ENCODE data around the gene CLK2.
A peak's percentile ranks its signal among the peaks of the same experiment; 100 is the strongest.
"Not testable (repeated sequence)": the region's sequence is repeated elsewhere in the genome, so short reads cannot be mapped to it uniquely, and the experiment has no call there.

Gene CLK2

DNA sequence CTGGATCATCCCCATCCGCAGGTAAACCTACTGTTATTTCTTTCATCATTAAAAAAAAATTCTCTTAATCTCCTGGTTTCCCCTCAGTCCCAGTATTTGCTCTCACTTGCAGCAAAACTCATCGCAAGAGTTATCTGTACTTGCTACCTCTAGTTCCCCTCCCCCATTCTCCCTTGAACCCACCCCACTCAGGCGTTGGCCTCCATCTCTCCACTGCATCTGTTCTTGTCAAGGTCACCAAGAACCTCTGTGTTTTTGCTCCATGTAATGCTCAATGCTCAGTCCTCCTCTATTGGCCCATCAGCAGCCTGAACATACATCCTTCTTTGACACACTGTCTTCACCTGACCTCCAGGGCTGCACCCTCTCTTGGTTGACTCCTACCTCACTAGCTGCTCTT, 23.4 kb upstream of the CLK2 start:
- no peak for DNase-seq (ENCODE audit: low read depth)

DNA sequence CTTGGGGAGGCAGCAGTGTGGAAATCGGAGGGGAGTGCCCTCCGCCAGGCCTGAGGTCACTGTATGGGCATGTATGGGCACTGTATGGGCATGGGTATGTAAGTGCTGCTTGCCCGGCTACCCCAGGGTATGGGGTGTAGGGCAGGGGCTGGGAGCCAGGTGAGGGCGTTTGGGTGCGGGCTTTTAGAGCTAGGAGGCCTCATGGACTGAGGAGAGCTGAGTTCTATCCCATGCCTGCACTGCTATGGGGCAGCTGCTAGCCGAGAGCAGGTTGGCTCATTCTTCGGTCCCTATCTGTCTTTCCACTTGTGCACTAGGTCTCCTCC, 22.6 kb upstream of the CLK2 start:
- DNase-seq (ENCODE audit: low read depth): no peak

DNA sequence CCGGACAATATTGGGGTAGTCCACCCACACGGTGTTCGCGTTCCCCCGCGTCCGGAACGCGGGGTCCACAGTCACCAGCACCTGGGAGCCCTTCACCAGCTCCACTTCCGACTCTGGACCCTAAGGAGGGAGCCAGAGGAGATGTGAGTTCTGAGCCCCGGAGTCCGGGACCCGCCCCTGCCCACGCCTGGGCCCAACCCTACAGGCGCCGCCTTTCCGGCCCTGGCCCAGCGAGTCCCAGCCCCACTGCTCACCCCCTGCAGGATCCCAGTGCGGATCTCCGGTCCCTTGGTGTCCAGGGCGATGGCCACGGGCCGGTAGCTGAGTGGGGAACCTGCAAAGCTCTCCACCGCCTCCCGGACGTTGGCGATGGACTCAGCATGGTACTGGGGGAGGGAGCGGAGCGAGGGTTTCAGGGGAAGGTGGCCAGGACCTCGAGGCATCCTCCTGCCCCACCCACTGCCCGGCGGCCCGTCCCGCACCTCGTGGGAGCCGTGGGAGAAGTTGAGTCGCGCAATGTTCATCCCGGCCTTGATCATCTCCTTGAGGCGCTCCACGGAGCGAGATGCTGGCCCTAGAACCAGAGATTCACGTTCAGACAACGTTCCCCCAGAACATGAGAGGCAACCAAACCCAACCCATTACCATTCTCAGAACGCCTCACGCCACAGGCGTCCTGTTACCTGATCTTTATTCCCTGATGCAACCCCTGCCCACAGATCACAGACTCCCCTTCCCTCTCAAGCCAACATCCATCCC, 22.1 kb upstream of the CLK2 start:
- no peak for DNase-seq (ENCODE audit: low read depth)

DNA sequence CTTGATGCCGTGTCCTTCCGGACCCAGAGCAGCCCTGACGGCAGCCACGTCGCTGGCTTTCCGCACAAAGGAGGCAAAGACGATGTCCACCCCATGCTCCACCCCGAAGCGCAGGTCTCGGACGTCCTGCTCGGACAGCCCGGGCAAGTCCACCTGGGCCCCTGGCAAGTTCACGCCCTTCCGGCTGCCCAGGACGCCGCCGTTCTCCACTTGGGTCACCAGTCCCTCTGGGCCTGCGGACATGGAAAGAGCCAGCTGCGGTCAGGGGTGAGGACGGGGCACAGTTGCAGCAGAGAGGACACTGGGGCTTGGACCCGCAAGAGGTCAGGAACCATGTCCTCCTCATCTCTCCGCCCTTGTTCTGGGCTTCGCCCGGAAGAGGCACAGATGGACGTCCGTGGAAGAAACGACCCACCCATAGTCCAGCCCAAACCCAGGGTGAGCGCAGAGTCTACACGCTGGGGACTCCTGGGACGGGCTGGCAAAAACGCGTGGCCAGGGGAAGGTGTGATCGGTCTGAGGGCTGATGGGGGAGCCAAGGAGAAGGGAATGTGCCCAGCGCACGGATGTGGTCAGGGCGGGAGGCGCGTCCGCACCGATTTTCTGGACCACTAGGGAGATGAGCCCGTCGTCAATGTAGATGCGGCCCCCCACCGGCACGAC, 21.3 kb upstream of the CLK2 start:
- no peak for DNase-seq (ENCODE audit: low read depth)

DNA sequence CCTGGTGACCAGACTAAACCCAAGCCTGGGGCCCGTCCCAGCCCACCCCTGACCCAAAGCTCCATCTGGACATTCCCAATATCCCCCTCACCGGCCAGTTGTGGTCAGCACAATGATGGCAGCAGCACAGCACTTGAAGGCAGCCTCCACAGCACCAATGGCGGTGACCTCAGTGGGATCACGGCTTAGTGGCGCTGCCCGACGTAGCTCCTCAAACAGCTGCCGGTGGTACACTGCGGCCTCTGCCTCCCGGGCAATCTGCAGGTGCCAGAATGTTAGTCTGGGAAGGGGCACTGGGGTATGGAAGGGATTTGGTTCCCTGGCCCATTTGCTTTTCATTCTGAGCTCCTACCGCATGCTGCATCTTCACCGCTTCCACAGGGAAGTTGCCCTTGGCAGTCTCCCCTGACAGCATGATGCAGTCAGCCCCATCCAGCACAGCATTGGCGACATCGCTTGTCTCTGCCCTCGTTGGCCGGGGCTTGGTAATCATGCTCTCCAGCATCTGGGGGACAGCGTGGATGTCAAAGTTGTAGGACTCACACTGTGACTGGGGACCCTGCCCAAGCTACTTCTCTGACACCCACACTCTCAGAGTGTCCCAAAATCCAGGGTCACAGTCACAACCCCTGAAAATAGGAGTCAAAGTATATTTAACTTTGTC, 19.9 kb upstream of the CLK2 start:
- no peak for DNase-seq (ENCODE audit: low read depth)

DNA sequence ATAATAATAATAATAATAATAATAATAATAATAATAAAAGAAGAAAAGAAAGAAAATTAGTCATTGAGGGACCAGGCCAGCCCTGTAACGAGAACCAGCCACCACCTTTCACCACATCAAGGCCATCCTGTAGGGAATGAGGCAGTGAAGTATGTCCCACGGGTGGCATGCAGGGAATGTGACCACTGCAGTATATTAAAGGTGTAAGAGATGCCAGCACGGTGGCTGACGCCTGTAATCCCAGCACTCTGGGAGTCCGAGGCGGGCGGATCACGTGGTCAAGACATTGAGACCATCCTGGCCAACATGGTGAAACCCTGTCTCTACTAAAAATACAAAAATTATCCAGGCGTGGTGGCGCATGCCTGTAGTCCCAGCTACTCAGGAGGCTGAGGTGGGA, 17.7 kb upstream of the CLK2 start:
- not testable (repeated sequence) for DNase-seq (ENCODE audit: low read depth)

DNA sequence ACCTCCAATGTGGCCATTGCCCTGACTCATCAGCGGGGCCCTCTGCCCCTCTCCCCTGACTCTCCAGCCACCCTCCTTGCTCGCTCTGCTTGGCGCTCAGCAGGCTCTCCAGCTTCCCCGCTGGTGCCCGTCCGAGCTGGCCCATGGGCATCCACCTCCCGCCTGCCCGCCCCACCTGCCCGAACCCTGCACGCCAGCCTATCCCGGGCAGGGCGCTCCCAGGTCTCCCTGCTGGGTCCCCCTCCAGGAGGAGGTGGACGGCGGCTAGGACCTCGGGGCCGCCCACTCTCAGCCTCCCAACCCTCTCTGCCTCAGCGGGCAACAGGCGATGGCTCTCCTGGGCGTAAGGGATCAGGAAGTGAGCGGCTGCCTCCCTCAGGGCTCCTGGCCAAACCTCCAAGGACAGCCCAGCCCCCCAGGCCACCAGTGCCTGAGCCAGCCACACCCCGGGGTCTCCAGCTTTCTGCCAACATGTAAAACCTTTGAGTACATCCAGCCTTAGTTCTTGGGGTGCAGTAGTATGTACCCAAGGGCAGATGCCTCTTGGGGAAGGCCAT, 14.8 kb upstream of the CLK2 start:
- DNase-seq (ENCODE audit: low read depth): no peak

DNA sequence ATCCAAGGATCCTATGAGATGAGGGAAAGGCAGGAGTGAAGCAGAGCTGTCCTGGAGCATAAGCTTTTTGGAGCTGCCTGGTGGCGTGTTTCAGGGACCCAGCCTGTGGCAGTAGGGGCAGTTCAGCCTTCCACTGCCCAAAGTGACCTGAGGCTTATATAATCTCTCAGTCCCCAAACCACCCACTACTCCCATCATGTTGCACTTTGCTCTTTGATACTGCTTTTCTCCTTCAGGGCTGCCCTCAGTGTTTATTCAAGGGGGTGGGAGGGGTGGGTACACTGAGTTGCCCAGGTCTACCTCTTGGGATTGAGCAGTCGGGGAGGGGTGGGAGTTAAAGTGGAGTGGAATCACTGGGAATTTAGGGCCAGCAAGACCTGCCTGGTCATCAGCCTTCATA, 13.2 kb upstream of the CLK2 start:
- DNase-seq (ENCODE audit: low read depth): no peak

DNA sequence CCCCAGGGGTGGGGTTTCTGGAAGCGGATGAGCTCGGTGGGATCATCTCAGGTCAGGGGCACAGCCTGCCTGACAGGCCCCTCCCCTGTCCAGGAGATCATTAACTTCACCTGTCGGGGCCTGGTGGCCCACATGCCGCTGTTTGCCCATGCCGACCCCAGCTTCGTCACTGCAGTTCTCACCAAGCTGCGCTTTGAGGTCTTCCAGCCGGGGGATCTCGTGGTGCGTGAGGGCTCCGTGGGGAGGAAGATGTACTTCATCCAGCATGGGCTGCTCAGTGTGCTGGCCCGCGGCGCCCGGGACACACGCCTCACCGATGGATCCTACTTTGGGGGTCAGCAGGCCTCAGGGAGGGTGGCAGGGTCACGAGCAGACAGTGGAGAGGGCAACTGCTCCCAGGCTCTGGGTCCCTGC, 12.3 kb upstream of the CLK2 start:
- no peak for DNase-seq (ENCODE audit: low read depth)

DNA sequence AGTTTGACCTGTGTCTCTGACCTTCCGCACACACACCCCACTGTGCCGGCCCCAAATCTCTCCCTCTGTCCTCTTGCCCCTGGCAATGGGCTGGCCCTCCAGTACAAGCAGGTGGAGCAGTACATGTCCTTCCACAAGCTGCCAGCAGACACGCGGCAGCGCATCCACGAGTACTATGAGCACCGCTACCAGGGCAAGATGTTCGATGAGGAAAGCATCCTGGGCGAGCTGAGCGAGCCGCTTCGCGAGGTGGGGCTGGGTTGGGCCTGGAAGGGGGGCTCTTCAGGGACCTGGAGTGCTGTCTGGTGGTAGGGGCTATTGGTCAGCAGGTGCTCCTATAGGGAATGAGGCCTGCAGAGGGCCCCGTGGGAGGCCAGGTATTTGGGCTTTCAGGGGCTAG, 11.8 kb upstream of the CLK2 start:
- DNase-seq (ENCODE audit: low read depth): no peak

DNA sequence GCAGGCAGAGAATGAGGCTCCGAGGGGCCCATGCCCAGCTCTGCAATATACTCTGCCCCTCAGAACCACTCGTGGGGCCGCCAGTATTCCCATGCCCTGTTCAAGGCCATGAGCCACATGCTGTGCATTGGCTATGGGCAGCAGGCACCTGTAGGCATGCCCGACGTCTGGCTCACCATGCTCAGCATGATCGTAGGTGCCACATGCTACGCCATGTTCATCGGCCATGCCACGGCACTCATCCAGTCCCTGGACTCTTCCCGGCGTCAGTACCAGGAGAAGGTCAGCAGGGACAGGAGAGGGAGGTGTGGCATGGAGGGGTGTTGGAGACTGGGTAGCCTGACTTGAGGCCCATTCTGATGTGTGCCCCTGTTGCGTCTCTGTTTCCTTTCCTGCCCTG, 11.2 kb upstream of the CLK2 start:
- DNase-seq (ENCODE audit: low read depth): no peak

DNA sequence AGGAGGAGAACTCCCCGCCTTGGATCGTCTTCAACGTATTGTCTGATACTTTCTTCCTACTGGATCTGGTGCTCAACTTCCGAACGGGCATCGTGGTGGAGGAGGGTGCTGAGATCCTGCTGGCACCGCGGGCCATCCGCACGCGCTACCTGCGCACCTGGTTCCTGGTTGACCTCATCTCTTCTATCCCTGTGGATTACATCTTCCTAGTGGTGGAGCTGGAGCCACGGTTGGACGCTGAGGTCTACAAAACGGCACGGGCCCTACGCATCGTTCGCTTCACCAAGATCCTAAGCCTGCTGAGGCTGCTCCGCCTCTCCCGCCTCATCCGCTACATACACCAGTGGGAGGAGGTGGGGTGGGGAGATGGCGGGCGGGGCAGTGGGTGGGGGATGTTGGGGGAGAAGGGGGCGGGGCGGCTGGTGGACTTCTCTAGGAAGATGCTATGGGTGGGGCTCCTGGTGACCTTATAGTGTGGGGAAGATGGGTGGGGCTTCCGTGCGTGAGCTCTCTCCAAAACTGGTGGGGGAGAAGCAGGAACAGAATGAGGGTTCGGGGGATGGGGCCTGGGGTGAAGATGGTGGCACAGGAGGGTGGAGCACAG, 9.3 kb upstream of the CLK2 start:
- DNase-seq (ENCODE audit: low read depth): no peak

DNA sequence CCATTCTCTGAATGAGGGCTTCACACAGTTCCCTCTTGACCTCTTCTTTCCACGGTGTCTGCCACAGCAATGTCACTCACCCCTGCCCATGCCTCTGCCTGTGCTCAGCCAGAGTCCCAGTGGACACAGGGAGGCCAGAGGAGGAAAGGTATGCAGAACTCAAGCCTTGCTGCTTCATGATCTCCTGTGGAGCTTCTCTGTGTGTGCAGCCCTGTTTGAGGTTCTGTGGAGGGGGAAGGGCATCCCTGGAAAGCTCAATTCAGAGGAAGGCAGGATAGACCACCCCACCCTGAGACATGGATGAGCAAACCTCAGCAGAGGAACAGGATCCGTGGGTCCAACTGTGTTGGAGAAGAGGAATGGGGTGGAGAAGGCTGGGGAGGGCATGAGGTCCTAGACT, 6.0 kb upstream of the CLK2 start:
- DNase-seq (ENCODE audit: low read depth): no peak

DNA sequence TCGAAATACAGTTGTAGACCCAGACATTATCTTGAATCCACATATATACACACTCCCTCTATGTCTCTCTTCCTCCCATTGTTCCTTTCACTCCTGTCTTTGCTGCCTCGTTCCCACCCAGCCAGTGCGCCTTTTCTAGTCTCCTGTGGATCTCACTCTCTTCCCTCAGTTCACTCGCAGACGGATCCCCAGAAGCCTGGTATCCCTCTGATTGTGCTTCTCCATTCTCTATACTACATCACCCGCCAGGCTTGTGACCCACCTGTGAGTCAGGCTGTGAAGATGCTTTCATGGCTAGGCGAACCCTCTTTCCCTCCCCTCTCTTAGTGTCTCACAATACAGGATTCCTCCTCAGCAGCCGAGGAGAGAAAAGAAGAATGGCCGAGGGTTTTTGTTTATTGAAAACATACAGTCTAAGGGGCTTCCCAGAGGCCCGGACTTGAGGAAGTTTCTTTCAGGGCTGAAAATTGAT, 5.4 kb upstream of the CLK2 start:
- no peak for DNase-seq (ENCODE audit: low read depth)

DNA sequence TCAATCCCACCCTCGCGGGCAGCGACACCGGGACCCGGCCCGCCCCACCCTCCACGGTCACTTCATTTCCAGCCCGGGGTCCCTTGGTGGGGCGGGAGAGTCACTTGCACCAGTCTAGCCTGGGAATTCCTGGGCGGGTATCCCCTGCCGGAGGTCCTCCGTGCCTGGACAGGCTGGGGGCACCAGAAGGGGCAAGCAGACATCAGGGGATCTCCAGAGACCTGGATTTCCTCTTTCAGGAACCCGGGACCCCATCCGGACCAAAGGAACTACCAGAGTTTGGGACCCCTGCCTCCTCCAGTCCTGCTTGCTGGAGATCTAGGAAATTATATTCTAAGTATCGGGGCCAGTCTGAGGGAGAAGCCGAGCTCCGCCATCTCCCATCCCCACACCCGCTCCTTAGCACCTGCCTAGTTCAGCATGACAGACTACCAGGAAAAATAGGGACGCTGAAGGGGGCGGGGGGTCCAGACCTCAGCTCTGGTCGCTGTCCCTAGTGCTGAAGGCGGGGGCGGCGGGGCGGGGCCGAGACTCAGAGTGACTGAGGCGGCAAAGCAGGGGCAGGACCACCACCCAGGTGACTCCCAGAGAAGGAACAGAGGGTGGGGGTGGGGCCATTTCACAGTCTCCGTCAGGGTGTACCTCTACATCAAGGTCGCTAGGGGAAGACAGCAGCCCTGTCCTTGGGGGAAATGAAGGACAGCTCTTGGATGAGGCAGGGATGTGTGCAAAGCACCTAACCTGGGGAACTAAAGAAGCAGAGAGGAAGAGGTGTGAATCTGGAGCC, 4.8 kb upstream of the CLK2 start:
- no peak for DNase-seq (ENCODE audit: low read depth)

DNA sequence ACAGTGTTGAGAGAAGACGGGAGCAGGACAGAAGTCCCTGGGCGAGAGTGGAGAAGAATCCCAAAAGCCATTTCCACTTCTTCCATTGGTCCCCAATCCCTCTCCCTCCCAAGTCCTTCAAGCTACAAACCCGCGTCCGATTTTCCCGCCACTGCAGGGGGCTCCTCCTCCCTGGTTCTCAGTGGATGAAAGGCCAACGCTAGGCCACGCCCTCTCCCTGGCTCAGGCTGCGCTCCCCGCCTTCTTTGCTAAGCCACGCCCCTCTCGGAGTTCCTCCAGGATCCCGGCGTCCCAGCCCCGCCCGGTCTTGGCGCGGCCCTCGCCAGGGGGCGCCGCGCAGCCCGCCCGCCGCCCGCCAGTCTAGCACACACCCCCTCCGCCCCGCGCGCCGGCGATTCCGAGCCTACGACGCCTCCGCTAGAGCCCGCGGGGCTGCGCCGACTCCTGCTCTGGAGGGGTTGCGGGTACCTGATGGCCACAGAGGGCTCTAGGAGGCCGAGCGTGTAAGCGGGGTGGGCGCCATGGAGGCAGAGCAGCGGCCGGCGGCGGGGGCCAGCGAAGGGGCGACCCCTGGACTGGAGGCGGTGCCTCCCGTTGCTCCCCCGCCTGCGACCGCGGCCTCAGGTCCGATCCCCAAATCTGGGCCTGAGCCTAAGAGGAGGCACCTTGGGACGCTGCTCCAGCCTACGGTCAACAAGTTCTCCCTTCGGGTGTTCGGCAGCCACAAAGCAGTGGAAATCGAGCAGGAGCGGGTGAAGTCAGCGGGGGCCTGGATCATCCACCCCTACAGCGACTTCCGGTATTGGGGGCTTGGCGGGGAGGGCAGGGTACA, 4.0 kb upstream of the CLK2 start, which contains the start of gene HCN3:
Gene HCN3 (plus strand): TSS at position 394 of the 832 bp plus-strand sequence. CDS start 128 bp downstream, at position 522.
- peak; percentile 87 for DNase-seq (ENCODE audit: low read depth)

DNA sequence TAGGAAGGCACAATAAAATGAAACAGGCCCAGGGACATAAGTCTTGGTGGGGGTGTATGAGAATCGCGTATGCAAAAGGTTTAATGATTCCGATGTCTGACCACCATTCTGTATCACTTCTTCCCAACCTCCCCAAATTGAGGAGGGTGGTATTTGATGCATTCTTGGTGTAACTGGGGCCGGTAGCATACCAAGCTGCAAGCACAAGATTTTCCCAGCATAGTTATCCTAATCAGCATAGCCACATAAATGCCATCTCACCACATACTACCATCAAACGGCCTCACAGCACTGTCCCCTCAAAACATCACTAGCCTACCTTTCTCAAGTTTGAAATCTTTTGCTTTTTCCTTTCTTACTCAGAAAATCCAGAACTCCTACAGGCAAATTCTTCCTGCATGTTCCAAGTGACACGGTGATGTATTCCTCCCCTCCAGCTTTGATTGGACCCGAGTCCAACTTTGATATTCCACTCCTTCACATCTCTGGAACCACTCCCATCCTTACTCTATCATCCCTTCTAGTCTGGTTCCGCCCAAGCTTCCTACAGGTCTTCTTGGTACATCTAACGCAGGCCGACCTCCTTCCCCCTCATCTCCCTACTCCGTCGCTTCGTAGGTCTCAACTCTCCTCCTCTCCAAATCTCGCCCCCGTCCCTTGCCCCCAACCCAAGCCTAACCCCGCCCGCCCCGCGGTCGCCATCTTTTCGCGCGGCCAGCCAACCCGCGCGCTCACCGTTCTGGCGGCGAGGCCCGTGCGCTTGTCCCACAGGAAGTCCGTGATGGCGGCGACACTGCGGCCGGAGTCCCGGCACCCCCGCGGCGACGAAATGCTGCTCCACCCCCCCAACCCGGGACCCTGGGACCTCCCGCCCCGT, 600 bp downstream of the CLK2 start:
- no peak for DNase-seq (ENCODE audit: low read depth)

DNA sequence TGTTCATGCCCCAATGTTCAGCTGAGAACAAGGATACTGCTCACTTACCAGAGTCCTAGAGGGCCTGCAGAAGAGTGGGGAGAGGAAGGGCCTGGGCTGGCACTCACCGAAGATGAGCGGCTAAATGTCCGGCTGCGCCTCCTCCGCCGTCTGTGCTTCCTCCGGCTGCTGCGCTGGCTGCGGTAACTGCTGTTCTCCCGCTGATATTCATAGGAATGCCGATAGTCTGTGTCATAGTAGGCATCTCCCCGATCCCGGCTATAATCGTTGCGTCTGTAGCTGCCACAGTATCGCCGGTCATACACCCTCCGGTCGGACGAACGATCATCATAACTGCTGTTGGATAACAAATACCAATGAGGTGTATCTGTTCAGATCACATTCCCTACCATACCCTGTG, 3.9 kb downstream of the CLK2 start:
- no peak for DNase-seq (ENCODE audit: low read depth)

DNA sequence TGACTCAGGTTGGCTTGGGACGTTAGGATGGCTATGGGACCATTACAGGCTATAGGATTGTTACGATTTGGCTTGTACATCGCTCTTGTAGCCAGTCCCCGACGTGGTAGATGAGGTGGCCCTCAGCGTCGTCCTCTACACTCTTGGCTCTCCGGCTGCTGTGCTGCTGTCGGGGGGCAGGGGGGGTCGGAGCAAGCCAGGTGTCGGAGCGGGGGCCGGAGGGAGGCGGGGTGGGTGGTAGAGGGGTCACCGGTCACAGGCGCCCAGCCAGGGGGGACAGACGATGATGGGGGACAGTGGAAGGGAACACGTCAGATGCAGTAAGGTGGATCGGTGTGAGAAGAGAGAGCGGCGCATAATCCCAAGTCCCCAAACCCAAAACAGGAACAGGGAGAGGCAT, 4.7 kb downstream of the CLK2 start:
- DNase-seq (ENCODE audit: low read depth): no peak

DNA sequence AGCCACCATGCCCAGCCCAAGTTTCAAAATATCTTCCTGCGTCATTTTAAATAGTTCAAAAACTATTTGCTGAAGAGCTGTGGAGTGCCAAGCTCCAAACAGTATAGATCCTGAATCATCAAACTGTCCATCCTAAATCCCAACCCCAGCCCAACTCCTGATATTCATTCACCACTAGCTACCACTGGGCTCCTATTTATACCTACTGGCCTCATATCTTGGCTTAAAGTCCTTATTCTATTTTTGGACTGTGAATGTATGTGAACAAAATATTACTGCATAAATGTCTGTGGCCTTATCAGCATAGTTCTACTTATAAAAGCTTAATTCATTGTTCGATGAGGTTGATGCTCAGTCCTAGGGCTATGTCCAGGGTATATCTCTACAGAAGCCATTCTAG, 5.9 kb downstream of the CLK2 start:
- DNase-seq (ENCODE audit: low read depth): no peak

All from HS-27A (cell line).